ENCODE results near the gene RTL10. TPM values are rescaled to one million over a fixed set of nuclear protein-coding genes. Genes with fewer than 3 reads are reported as not detected.

RTL10 gene
- total RNA-seq, 6 experiments from 2014 or later, result 6.4 to 9.1 (median 6.6) TPM

GRCh38 chr22:19902245-19902715 lies 47.6 kb upstream of the RTL10 start:
- intact Hi-C loops (cut with DNase I), result no loop called here
- peaks cover 0 to 11% (median 4%) of the 10 kb centered on the region in 4 donors for H3K36me3 ChIP-seq
- H3K4me1 ChIP-seq, result no peaks in the 10 kb centered on the region
- WGBS (ENCODE audit: insufficient coverage, low coverage, low lambda C conversion rate, missing lambda C conversion rate), result 65% methylated on average over 2 of the region's 7 CpGs
- TF ChIP-seq CTCF (IDR thresholded peaks at IDR 0.05) (no peak), POLR2A (IDR thresholded peaks at IDR 0.05) (no peak)
- no peak overlapping the region for H3K4me3 ChIP-seq
- DNase-seq, result no peak
- H3K9me3 ChIP-seq, result no peaks in the 10 kb centered on the region
- ATAC-seq, result no peak
- no peaks in the 10 kb centered on the region for H3K27me3 ChIP-seq
- H3K27ac ChIP-seq, result no peak overlapping the region

DNA sequence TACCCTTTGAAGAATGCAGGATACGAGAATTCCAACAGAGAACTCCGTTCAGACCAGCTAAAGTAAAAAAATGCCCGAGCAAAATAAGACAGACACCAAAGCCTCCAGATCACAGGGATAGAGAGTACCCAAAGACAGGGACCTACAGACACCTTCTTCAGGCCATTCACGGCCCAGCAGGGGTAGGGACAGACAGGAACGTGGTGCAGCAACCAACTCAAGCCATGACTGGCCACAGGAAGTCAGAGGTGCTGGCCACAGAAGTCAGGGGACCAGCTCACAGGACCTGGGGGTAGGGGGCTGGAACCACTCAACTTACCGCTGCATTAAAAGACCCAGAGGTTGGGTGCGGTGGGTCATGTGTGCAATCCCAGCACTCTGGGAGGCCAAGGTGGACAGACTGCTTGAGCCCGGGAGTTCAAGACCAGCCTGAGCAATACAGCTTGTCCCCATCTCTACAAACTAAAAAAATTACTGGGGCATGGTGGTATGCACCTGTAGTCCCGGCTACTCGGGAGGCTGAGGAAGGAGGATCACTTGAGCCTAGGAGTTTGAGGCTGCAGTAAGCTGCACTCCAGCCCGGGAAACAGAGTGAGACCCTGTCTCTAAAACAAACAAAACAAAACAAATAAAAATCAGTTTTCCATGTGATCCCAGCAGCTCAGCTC lies 47.0 kb upstream of the RTL10 start:
- 90% methylated on average over 8 of the region's 11 CpGs for WGBS (ENCODE audit: insufficient coverage, low coverage, low lambda C conversion rate, missing lambda C conversion rate)
- TF ChIP-seq CTCF (IDR thresholded peaks at IDR 0.05), result no peak
- TF ChIP-seq POLR2A (IDR thresholded peaks at IDR 0.05), result no peak
- ATAC-seq (no peak), DNase-seq (no peak)
- Histone ChIP-seq H3K4me1 (no peaks in the 10 kb centered on the region), H3K4me3 (no peak overlapping the region), H3K27me3 (no peaks in the 10 kb centered on the region), H3K9me3 (no peaks in the 10 kb centered on the region), H3K36me3 (peaks cover 0 to 12% (median 4%) of the 10 kb centered on the region in 4 donors), H3K27ac (no peak overlapping the region)
- intact Hi-C loops (cut with DNase I), result no loop called here

GRCh38 chr22:19900707-19901436 lies 46.2 kb upstream of the RTL10 start:
- no peak for TF ChIP-seq CTCF (IDR thresholded peaks at IDR 0.05)
- TF ChIP-seq POLR2A (IDR thresholded peaks at IDR 0.05), result no peak
- ATAC-seq, result peak; percentile 81 to 86 (median 83)

DNA sequence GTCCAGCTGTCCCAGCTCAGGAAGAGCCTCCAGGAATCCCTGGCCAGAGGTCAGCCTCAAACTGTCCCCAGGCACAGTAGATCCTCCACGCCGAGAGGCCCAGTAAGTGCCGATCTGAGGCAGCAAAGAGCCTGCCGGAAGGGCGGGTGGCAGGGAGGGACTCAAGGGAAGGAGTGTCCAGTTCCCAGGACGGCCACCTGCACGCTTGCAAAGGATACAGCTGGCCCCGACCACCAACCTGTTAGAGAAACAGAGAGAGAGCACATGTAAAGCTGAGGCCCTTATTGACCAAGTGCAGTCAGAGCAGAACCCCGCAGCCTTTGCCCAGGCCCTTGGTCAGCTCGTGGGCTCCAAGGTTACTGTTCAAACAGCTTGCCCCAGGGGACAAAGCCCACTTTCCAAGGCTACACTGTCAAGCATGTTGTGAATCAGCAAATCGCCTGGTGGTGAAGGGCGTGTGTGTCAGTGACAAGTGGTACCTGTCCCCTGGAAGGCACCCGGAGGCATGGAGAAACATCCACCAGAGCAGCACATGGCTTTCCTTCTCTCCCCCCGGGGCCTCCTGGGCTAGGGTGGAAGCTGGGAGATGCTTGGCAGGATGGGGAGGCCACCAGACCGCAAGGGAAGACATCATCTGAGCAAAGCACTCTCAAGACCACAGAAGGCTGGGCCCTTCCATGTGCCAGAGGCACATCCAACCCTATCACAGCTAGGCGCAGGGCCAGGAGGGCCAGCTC lies 44.3 kb upstream of the RTL10 start:
- H3K36me3 ChIP-seq, result peaks cover 0 to 27% (median 4%) of the 10 kb centered on the region in 4 donors
- intact Hi-C loops (cut with DNase I), result loop anchor here in 1 of 2 donors (5.0 to 10.0 kb wide), 2 partner anchors 114 to 147 kb away; no protein-coding TSS in a partner anchor

More at GRCh38 chr22:19900707-19901436, 46.2 kb upstream of the RTL10 start:
- Histone ChIP-seq H3K4me3 (no peak overlapping the region), H3K9me3 (no peaks in the 10 kb centered on the region), H3K27me3 (no peaks in the 10 kb centered on the region), H3K27ac (no peak overlapping the region), H3K4me1 (no peaks in the 10 kb centered on the region), H3K36me3 (peaks cover 0 to 12% (median 4%) of the 10 kb centered on the region in 4 donors)
- 73% methylated on average over 4 of the region's 13 CpGs for WGBS (ENCODE audit: insufficient coverage, low coverage, low lambda C conversion rate, missing lambda C conversion rate)
- peak in 1 of 3 donors; percentile 63 for DNase-seq
- intact Hi-C loops (cut with DNase I), result no loop called here

More for the DNA sequence above, 44.3 kb upstream of the RTL10 start:
- Histone ChIP-seq H3K4me1 (no peaks in the 10 kb centered on the region), H3K4me3 (no peak overlapping the region), H3K27me3 (no peaks in the 10 kb centered on the region), H3K27ac (no peak overlapping the region), H3K9me3 (no peaks in the 10 kb centered on the region)
- TF ChIP-seq CTCF (IDR thresholded peaks at IDR 0.05), result no peak
- TF ChIP-seq POLR2A (IDR thresholded peaks at IDR 0.05), result no peak
- DNase-seq (no peak), ATAC-seq (no peak)
- WGBS (ENCODE audit: insufficient coverage, low coverage, low lambda C conversion rate, missing lambda C conversion rate), result 17% methylated on average over 1 of the region's 16 CpGs
